GM21360 (cell line): Measurements from ENCODE around the gene MYH10.
"Not testable (repeated sequence)": the region's sequence is repeated elsewhere in the genome, so short reads cannot be mapped to it uniquely, and the experiment has no call there.

Experiments used
- ATAC-seq: cut with Tn5 transposase; IDR thresholded peaks from one replicate; pipeline ENCODE4 v1.9.1; 2021; ENCODE audit warnings: mild to moderate bottlenecking, moderate library complexity; ENCODE audit not compliant: unreplicated experiment

The MYH10 gene

DNA sequence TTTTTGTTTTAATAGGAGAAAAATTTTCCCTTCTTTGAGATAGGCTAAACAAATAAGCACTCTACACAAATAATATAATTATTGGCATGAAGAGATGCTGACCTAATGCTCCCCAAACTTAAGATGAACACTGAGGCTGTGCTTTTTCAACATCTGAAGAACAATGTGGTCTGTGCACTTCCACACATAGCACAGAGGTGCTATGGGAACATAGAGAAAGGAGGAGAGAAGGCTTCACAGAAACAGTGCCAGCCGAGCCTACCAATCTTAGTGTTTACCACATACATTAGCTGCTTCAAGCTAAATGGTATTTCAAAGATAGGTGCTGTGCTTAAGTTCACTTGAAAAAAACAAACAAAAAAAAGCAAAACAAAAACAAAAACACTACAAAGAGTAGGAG is 72.4 kb downstream of the MYH10 start:
- ATAC-seq = no peak

DNA sequence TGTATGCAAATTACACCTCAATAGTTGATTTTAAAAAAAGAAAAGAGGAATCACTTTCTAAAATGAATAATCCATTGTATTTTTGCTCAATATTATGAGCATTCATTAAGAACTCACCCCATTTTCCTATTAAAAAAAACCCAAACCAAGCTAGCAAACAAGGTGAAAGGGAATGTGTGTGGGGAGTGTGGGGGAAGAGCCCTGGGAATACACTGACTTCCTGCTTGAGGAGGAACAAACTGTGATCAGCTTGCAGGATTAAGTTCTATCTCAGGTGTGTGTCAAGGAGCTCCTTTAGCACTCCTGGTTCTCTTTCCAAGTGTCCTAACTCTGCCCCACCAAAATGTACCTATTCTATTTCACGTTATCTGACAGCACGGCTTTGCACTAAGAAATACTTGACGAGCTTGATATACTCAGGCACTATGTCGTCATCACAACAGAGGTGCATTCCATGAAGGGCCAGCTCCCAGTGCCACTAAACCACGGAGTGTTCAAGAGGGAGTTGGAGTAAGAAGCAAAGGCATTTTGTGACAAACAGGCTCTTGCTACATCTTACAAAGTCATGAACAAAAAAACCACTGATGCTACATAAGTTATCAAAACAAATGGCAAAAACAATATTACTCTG is 73.2 kb downstream of the MYH10 start:
- ATAC-seq = no peak

DNA sequence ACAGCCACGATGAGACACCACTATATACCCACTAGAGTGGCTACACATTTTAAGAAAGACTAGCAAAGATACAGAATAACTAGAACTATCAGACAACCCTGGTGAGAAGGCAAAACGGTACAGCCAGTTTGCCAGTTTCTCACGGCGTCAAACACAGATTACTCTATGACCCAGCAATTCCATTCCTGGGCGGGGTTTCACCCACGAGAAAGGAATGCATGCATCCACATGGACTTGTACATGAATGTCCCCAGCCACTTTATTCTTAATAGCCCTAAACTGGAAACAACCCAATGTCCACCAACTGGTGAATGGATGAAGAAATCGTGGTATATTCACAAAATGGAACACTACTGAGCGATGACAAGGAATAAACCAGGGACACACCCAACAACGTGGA is 74.5 kb downstream of the MYH10 start:
- no peak for ATAC-seq

DNA sequence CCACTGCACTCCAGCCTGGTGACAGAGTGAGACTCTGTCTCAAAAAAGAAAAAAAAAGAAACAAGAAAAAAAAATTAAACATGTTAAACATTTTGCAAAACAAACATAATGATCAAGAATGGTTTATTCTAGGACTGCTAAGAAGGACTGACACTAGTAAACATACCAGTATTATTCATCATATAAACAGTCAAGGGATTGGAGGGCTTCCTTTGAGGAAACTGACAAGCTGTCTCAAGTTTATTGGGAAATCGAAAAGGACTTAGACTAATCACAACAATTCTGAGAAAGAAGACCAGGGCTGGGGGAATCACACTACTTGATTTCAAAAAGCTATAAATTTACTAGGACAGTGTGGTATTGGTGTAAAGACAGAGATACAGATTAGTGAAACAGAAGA is 75.5 kb downstream of the MYH10 start:
- no peak for ATAC-seq

DNA sequence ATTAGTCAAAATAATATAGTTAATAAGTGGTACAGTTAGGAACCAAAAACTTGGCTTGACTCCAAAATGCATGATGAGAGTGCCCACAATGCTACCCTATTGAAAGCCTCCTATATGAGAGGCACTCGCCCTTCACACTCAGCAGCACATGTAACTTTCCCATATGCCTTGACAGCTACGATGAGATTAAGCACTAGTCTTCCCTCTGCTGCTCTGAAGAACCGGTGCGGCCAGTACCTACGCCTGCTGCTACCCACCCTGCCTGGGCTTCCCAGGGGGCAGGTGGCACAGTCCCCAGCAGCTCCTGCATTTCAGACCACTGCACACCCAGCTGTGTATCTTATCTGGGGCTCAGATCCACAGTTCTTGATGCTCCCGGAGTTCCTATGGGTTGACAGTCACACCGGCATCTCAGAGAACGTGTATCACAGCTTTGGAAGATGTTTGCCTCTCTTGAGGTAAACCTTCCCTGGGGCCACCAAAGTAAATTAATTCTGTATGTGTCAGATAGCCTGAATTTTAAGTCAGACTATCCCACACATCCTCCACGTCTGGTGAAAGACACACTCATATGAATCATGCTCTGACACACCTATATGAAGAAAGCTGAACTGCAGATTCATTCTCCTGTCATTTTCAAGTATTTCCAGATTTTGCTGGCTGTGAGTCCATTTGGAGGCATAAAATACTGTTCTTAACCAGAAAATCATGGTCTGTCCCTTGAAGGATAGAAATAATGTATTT is 77.8 kb downstream of the MYH10 start:
- ATAC-seq = no peak

DNA sequence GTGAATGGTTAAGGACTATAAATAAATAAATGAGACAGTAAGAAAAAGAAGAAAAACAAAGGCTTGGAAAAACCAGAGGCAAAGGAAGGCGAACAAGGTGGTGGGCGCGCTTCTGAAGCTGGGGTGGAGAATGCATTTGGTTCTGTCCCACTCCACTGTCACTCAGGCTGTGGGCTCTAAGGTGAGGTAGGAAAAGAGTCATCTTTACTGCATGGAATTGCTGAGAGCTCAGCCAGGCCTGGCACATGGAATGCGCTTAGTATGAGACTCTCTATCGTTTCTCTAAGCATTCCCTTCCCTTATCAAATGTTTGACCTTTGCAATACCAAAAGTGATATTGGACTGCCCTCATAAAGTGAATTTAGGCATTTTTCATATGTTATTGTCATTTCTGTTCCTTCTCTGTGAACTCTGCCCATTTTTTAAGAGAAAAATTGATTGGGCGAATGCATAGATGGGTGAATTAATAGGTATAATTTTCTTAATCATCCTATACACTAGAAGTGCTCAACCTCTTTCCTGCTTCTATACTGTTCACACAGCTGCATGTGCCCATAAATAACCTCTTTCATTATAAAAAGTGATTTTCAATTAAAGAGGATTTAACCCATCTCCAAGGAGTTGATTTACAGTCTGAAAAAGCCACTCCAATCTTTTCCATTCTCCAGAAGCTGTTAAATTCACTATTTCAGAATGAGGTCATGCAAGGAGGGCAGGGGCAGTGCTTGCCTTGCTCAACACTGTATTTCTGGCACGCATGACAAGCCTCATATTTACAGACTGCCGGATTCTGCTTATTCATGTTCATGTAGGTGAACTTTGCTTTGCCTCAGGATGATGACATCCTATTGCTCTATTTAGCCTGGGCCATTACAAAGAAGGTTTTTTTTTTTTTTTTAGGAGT is 87.7 kb downstream of the MYH10 start:
- no peak for ATAC-seq

DNA sequence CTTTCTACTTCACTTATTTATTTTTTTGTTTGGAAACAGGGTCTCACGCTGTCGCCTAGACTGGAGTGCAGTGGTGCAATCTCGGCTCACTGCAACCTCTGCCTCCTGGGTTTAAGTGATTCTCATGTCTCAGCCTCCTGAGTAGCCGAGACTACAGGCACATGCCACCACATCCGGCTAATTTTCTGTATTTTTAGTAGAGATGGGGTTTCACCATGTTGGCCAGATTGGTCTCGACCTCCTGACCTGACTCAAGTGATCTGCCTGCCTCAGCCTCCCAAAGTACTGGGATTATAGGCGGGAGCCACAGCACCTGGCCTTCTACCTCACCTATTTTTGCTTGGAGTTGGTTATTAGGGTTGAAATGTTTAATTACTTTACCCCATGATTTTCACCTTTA is 90.5 kb downstream of the MYH10 start:
- not testable (repeated sequence) for ATAC-seq

DNA sequence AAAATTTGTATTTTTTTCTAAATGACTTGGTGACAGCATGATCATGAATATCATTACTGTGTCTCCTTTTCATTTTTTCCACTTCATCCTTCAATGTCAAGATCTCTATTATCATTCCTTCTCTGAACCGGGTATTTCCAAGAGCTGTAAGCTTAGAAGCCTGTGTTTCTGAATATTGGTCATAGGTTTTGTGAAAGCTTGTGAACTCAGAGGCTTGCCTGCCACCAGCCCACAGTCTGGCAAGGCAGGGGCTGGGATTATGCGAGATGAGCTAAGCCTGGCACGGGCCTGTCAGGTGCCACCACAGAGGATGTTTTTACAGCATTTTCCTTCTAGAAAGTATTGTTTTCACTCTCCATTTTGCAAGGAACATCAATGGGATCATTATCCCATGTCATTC is 92.8 kb downstream of the MYH10 start:
- ATAC-seq = no peak

DNA sequence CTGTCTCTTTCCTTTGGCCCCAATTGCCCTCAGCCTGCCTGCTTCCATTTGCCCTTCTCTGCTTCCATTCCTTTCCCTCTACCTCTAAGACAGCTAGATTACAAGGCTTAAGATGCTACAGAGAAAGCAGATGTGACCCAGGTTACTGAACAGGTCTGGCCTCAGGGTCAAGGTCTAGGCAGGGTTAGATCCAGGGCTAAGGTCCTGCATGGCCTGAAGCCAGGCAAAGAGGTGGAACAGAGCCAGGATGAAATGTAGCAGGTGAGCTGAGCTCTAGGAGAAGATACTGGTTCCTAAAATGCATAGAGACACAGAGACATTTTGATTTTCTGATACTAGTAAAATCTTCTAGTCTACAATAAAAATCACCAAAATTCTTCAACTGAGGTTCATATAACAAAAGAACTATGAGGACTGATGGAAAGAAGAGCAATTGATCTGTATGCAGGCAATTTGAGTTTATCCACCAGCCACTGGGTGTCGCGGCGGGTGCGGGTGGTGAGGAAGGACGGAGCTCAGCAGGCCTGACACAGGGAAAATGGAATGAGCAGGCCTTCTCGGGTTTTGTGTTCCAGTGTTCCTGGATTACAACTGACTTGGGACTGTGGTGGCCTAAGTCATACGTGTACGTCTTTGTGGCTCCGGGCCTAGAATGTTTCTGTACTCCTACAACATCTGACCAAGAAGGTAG is 95.9 kb downstream of the MYH10 start:
- ATAC-seq = no peak

DNA sequence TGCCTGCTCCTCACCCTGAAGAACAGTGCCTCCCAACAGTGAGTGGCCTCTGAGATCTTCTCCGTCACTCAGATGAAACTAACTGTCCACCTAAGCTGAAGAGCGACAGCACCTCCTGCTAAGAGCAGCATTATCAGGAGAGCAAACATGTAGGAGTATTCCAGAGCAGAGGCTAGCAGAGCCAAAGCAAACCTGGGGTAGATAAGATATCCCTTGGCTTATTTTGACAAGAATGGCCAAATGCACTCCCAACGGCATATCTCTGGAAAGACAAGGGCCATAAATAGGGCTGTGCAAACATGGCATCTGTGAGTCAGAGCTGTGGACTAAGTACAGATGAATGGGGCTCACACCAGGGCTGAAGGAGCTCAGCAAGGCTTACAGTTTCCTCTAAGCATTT is 98.5 kb downstream of the MYH10 start:
- no peak for ATAC-seq

DNA sequence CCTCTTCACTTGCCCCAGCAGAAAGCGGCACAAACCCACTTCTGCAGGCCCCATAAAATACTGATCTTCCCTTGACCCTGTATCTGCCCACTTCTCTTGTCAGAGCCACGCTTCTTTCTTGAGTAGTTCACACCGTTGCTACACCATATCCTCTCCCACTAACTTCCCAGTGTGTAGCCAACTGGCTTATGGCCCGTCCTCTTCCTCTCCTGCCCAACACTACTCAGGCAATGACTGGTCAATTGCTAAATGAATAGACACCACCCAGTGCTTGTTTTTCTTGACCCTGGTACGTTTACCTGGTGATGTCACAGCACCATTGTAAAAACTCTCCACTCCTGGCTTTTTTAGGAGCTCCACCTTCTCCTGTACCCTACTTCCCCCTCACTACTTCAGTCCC is 107.9 kb downstream of the MYH10 start:
- no peak for ATAC-seq

DNA sequence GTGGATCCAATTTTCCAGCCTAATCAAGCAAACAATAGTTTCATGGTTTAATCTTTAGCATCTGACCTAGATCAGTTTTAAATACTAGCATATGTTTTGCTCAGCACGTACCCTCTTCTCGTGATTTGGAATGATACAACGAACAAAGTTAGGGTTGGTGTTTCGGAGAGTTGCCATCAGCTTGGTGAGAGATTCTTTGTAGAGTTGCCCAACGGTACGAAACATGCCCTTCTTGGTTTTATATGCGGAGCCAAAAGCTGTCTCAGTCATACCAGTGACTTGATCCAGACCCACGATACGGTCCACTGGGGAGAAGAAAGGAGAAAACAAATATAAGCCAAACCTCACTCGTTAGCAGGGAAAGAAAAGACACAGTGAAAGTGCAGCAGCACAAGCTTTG is 109.5 kb downstream of the MYH10 start:
- no peak for ATAC-seq

DNA sequence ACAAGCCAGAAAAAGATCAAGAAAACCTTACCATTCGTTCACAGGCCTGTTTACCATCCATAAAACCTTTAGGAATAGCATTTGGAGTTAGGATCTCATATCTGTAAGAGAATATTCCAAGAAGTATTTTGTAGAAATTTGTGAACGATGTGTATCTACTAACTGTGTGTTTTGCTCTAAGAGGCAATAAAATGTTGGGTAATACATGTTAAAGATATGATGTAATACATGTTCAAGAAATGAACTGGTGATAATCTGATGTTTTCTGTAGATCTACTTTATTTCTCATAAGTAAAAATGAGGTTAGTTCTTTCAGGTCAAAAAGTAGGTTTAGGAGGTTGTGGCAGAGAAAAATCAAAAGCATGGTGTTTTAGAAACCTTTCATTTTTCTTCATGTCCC is 111.7 kb downstream of the MYH10 start:
- ATAC-seq = no peak

DNA sequence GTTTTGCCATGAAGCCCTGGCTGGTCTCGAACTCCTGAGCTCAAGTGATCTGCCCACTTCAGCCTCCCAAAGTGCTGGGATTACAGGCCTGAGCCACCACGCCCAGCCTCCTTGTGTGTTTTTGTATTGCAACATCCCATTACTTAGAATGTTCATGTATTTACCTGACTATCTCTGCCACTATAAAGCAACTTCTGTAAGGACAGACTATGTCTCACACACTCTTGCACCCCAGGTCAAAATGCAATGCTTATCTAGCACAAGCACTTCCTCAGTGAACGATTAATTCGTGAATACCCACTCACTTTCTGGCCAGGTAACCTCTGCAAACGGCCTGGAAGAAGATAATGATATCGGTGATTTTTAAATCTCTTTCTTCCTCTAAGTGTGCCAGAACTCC is 112.2 kb downstream of the MYH10 start:
- no peak for ATAC-seq

DNA sequence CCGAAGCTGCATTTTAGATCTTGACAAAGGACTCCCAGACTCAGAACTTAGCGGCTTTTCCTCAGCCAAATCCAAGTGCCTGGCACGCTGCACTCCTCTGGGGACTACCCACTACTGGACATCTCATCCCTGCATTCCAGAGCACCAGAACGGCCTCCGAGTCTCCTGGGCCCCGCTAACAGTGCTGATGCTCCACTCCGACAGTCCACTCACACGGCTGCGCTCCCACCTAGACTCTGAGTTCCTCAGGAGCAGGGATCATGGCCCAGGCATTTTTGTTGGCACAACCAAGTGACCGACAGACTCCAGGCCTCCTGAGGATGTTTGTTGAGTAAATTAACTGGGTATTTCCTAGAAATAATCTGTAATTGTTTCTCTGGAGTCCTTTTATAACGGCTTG is 115.7 kb downstream of the MYH10 start:
- no peak for ATAC-seq

DNA sequence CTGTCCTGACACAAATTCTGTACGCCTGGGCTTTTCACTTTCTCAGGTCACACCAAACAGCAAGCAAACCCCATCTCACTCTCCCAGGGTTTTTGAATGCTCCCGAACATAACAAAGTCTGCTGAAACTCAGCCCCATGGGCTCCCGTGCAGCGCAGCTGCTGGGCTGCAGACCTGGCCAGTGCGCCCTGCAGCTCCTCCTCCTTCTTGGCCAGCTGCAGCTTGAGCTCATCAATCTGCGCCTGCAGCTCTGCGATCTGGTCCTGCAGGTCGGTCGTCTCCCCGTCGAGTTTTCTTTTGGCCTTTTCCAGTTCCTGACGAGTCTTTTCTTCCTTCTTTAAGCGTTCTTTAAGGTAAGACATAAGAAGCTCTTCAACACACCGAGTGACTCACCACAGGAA is 124.4 kb downstream of the MYH10 start:
- ATAC-seq = no peak

DNA sequence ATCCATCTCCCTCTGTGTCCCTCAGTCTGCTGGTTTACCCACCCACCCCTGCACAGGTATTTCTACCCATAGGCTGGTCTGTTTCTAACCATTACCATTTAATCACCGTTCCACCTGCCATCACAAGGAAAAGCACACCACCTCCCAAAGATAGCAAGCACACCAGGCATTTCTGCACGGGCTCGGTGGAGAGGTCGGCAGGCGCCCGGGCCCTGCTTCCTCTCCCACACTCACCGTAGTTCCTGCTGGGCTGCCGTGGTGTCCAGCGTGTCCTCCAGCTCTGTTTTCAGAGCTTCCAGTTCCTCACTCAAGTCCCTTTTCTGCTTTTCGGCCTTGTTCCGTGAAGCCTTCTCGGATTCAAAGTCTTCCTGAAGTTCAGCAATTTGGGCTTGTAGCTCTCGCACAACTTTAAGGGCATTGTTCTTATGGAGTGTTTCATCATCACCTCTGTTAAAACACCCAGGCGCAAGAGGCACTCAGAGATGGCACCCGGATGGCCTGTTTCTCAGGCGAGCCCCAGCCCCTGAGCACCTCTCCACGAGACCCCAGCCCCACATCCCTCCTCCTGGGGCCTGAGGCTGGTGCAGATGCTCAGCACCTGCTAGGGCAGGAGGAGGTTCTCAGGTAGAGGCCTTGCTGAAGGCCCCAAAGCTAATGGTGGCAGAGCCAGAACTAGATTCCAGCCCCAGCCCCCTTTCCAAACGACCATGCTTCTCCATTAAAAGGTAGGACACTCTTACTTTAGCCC is 125.9 kb downstream of the MYH10 start:
- ATAC-seq = no peak

DNA sequence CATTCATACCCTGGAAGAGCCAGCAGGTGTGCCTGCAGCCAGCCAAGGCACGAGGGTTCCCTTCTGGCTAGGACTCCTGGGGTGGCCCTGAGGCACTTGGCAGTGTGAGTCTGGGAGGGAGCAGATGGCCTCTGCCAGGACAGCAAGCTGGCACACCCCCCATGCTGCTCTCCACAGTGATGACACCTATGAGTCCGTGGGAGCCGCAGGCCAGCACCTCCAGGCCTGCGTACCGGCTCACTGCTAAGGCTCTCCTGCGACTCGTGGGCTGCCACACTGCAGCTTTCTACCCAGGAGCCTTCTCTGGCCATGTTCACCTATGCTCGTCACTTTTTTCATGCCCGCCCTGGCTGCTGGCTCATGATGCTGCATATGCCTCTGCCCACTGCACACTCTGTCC is 126.7 kb downstream of the MYH10 start:
- ATAC-seq = no peak

DNA sequence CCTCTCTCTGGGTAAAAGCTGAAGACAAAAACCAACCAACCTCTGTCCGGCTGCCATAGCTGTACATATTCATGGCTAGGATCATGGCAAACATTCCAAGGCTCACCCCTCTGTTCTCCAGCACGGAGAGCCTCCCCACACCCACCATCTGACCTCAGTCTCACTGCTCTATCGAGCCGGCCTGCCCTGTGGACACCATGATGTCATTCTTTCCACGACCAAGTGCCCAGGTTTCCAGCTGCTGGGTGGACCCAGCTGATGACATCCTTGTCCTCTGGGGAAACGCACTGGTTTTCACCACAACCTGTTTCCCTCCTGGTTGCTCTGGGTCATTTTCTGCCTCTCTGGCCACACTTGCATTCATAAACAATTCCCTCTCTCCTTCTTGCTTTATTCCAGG is 127.2 kb downstream of the MYH10 start:
- no peak for ATAC-seq

DNA sequence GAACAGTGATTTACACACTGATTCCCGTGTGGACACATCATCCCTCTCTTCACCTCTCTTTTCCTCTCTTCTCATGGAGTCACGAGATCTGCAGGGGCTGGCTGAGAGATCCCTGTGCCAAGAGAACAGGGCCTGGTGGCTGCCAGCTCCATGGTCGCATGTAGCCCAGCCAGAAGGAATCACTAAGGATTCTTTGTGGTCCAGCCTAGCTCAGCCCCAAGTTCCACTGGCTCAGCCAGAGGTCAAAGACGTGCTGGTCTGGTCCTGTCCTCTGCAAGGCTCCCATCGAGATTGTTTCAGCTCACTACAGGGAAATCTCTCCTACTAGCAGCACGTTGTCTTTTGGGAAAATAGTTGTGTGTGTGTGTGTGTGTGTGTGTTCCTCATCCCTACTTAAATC is 128.4 kb downstream of the MYH10 start:
- no peak for ATAC-seq

DNA sequence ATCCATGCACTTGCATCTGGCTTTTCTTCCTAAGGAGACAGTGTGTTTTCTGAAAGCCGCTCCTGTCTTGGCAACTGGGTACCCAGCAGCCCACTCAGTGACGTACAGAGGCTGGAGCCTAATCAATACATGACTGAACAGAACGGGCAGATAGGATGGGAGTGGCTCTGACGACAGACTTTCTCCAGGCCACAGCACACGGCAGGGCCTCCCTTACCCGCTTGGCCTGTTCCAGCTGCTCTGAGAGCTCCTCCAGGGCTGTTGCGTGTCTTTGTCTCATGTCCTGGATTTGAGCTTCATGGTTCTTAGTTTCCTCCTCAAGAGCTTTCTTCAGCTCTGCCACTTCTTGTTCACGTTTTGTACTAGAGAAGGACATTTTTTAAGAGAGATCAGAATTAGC is 129.9 kb downstream of the MYH10 start:
- ATAC-seq = no peak
